GM23338 (cell line): ENCODE data around the gene ARHGAP27. TPM values are rescaled to one million over a fixed set of nuclear protein-coding genes. Genes with fewer than 3 reads are reported as not detected.

Experiments used
- ATAC-seq: fragments of 200-7000 bp; cut with Tn5 transposase; 3 replicates; pipeline ENCODE4 v1.9.1; 2020
- DNase-seq: peaks from one replicate; pipeline ENCODE4 v3.0.0-alpha.2; 2015; ENCODE audit warnings: low spot score
- H2AFZ ChIP-seq: fragments of 200-600 bp; sonication (generic); 2 replicates; pipeline ENCODE4 v1.8.0; 2016; ENCODE audit warnings: antibody characterized with exemption, mild to moderate bottlenecking, moderate library complexity
- H3F3A ChIP-seq: fragments of 200-600 bp; sonication (generic); replicated peaks from 2 replicates; pipeline ENCODE4 v1.8.0; 2017; ENCODE audit warnings: antibody characterized with exemption, mixed run types, low read depth
- H3K27ac ChIP-seq: fragments of 200-600 bp; sonication (generic); 2 replicates; pipeline ENCODE4 v1.6.1; 2016; ENCODE audit warnings: low read depth
- H3K27me3 ChIP-seq: fragments of 200-600 bp; sonication (generic); 2 replicates; pipeline ENCODE4 v1.8.0; 2016; ENCODE audit warnings: mild to moderate bottlenecking, mixed run types, moderate library complexity; ENCODE audit not compliant: insufficient read depth
- H3K36me3 ChIP-seq: fragments of 200-600 bp; sonication (generic); 2 replicates; pipeline ENCODE4 v1.8.0; 2016; ENCODE audit warnings: mild to moderate bottlenecking; ENCODE audit not compliant: insufficient read depth
- H3K4me1 ChIP-seq: fragments of 200-600 bp; sonication (generic); 2 replicates; pipeline ENCODE4 v1.8.0; 2016; ENCODE audit warnings: mild to moderate bottlenecking, moderate library complexity; ENCODE audit not compliant: insufficient read depth
- H3K4me2 ChIP-seq: fragments of 200-600 bp; sonication (generic); 2 replicates; pipeline ENCODE4 v1.7.1; 2017; ENCODE audit warnings: mixed run types
- H3K4me3 ChIP-seq: fragments of 200-600 bp; sonication (generic); 2 replicates; pipeline ENCODE4 v1.6.1; 2016; ENCODE audit warnings: mixed run types
- H3K79me2 ChIP-seq: fragments of 200-600 bp; sonication (generic); replicated peaks from 2 replicates; pipeline ENCODE4 v1.8.0; 2017; ENCODE audit warnings: mild to moderate bottlenecking; ENCODE audit not compliant: insufficient read depth
- H3K9me2 ChIP-seq: fragments of 200-600 bp; sonication (generic); 2 replicates; pipeline ENCODE4 v1.8.0; 2017; ENCODE audit not compliant: insufficient read depth
- H4K20me1 ChIP-seq: fragments of 200-600 bp; sonication (generic); replicated peaks from 2 replicates; pipeline ENCODE4 v1.8.0; 2017; ENCODE audit warnings: mild to moderate bottlenecking; ENCODE audit not compliant: insufficient read depth
- H3K27ac Mint-ChIP-seq: 2 replicates; pipeline ENCODE4 v1.8.0; 2020; ENCODE audit warnings: inconsistent platforms, mild to moderate bottlenecking, moderate library complexity, mixed read lengths
- H3K27me3 Mint-ChIP-seq: 3 replicates; pipeline ENCODE4 v1.8.0; 2022; ENCODE audit warnings: low read depth, mild to moderate bottlenecking, moderate library complexity, mixed read lengths, inconsistent platforms; ENCODE audit not compliant: insufficient read depth, poor library complexity
- H3K36me3 Mint-ChIP-seq: 3 replicates; pipeline ENCODE4 v1.8.0; 2021; ENCODE audit warnings: low read depth, mild to moderate bottlenecking, inconsistent platforms, moderate library complexity, mixed read lengths
- H3K4me1 Mint-ChIP-seq: 3 replicates; pipeline ENCODE4 v1.8.0; 2020; ENCODE audit warnings: mild to moderate bottlenecking, inconsistent platforms, mixed read lengths
- H3K4me3 Mint-ChIP-seq: 3 replicates; pipeline ENCODE4 v1.8.0; 2021; ENCODE audit warnings: moderate library complexity, mild to moderate bottlenecking, inconsistent platforms, mixed read lengths
- H3K9me3 Mint-ChIP-seq: 3 replicates; pipeline ENCODE4 v1.8.0; 2020; ENCODE audit warnings: moderate library complexity, mild to moderate bottlenecking, inconsistent platforms, mixed read lengths
- CREB1 ChIP-seq: fragments of 250-450 bp; sonication (Bioruptor Pico); IDR thresholded peaks from 2 replicates; pipeline ENCODE4 v1.5.0; 2020; ENCODE audit warnings: low read depth, mild to moderate bottlenecking, moderate library complexity
- POLR2AphosphoS5 ChIP-seq: IDR thresholded peaks from 2 replicates; pipeline ENCODE4 v1.6.1; 2016; ENCODE audit warnings: antibody characterized with exemption, low read depth
- polyA plus RNA-seq: library from polyadenylated mRNA; unstranded; fragments of >200 nt; fragmentation: Nextera tagmentation; extraction: Ambion mirVana; gene quantifications from 2 replicates; pipeline ENCODE4 v1.2.1, GENCODE V29; 2016
- total RNA-seq: library from RNA; depleted of rRNA; stranded (reverse); fragments of >200 nt; shearing (Covaris generic); gene quantifications from 2 replicates; pipeline ENCODE4 v1.2.3, GENCODE V29; 2014
- TF ChIP-seq, protein P1 (sequence below): fragments of 250-450 bp; sonication (Bioruptor Pico); IDR thresholded peaks from 2 replicates; pipeline ENCODE4 v1.5.0; 2020; ENCODE audit warnings: mild to moderate bottlenecking, moderate library complexity

ARHGAP27 gene
- total and polyA plus RNA-seq, 2 experiments from 2014 or later = 5.9 to 17.7 TPM

DNA sequence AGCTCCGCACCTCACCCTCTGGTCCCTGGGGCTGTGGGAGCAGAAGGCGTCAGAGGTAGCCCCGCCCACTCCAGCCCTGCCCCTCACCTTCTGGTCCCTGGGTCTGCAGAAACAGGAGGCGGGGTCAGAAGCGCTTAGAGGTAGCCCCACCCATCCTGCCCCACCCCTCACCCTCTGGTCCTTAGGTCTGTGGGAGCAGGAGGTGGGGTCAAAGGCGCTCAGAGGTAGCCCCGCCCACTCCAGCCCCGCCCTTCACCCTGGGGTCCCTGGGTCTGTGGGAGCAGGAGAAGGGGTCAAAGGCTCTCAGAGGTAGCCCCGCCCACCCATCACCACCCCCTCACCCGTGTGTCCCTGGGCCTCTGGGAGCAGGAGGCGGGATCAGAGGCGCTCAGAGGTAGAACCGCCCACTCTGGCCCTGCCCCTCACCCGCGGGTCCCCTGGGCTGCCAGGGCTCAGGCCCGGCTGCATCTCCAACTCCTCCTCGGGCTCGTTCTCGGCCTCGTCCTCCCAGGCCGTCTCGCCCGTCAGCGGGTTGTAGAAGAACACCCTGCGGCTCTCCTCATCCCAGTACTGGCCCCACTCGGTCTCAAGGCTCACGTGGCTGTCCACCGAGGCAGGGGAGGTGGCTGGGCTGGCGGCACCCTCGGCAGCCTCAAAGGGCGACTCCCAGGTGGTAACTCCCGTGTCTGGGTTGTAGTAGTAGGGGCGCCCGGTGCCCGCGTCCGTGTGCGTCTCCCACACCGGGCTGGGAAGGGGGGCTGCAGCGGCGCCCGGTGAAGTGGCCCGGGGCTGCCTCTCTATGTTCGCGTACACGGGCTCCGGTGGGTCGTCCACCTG is 27.2 kb downstream of the ARHGAP27 start:
- peak; percentile 91 for ATAC-seq
- H2AFZ ChIP-seq = peak overlapping the region; percentile 99
- peak overlapping the region; percentile 84 for H3K4me3 ChIP-seq
- no peaks in the 10 kb centered on the region for H3K9me2 ChIP-seq
- H3K4me2 ChIP-seq = peak overlapping the region; percentile 97
- H3K36me3 ChIP-seq = no peaks in the 10 kb centered on the region
- 0 out of 2 replicates have a peak, but pooled peaks cover 3% of the 10 kb centered on the region for H3F3A ChIP-seq
- peak overlapping the region; percentile 65 for H3K4me3 Mint-ChIP-seq
- DNase-seq = peak; percentile 99
- H3K27ac ChIP-seq = no peak overlapping the region
- H3K79me2 ChIP-seq = no peaks in the 10 kb centered on the region
- peak overlapping the region; percentile 91 for H3K27ac Mint-ChIP-seq
- no peaks in the 10 kb centered on the region for H3K36me3 Mint-ChIP-seq
- peaks cover 9% of the 10 kb centered on the region for H3K27me3 Mint-ChIP-seq
- H3K27me3 ChIP-seq = no peaks in the 10 kb centered on the region
- peak; percentile 83 for TF ChIP-seq POLR2AphosphoS5
- TF ChIP-seq, protein P1, sequence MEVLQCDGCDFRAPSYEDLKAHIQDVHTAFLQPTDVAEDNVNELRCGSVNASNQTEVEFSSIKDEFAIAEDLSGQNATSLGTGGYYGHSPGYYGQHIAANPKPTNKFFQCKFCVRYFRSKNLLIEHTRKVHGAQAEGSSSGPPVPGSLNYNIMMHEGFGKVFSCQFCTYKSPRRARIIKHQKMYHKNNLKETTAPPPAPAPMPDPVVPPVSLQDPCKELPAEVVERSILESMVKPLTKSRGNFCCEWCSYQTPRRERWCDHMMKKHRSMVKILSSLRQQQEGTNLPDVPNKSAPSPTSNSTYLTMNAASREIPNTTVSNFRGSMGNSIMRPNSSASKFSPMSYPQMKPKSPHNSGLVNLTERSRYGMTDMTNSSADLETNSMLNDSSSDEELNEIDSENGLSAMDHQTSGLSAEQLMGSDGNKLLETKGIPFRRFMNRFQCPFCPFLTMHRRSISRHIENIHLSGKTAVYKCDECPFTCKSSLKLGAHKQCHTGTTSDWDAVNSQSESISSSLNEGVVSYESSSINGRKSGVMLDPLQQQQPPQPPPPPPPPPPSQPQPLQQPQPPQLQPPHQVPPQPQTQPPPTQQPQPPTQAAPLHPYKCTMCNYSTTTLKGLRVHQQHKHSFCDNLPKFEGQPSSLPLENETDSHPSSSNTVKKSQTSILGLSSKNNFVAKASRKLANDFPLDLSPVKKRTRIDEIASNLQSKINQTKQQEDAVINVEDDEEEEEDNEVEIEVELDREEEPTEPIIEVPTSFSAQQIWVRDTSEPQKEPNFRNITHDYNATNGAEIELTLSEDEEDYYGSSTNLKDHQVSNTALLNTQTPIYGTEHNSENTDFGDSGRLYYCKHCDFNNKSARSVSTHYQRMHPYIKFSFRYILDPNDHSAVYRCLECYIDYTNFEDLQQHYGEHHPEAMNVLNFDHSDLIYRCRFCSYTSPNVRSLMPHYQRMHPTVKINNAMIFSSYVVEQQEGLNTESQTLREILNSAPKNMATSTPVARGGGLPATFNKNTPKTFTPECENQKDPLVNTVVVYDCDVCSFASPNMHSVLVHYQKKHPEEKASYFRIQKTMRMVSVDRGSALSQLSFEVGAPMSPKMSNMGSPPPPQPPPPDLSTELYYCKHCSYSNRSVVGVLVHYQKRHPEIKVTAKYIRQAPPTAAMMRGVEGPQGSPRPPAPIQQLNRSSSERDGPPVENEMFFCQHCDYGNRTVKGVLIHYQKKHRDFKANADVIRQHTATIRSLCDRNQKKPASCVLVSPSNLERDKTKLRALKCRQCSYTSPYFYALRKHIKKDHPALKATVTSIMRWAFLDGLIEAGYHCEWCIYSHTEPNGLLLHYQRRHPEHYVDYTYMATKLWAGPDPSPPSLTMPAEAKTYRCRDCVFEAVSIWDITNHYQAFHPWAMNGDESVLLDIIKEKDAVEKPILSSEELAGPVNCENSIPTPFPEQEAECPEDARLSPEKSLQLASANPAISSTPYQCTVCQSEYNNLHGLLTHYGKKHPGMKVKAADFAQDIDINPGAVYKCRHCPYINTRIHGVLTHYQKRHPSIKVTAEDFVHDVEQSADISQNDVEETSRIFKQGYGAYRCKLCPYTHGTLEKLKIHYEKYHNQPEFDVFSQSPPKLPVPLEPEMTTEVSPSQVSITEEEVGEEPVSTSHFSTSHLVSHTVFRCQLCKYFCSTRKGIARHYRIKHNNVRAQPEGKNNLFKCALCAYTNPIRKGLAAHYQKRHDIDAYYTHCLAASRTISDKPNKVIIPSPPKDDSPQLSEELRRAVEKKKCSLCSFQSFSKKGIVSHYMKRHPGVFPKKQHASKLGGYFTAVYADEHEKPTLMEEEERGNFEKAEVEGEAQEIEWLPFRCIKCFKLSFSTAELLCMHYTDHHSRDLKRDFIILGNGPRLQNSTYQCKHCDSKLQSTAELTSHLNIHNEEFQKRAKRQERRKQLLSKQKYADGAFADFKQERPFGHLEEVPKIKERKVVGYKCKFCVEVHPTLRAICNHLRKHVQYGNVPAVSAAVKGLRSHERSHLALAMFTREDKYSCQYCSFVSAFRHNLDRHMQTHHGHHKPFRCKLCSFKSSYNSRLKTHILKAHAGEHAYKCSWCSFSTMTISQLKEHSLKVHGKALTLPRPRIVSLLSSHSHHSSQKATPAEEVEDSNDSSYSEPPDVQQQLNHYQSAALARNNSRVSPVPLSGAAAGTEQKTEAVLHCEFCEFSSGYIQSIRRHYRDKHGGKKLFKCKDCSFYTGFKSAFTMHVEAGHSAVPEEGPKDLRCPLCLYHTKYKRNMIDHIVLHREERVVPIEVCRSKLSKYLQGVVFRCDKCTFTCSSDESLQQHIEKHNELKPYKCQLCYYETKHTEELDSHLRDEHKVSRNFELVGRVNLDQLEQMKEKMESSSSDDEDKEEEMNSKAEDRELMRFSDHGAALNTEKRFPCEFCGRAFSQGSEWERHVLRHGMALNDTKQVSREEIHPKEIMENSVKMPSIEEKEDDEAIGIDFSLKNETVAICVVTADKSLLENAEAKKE (CRISPR knock-in tag) = no peak
- H3K4me1 ChIP-seq = peaks cover 10% of the 10 kb centered on the region
- no peaks in the 10 kb centered on the region for H3K9me3 Mint-ChIP-seq
- peaks cover 32% of the 10 kb centered on the region for H3K4me1 Mint-ChIP-seq
- H4K20me1 ChIP-seq = no peaks in the 10 kb centered on the region

DNA sequence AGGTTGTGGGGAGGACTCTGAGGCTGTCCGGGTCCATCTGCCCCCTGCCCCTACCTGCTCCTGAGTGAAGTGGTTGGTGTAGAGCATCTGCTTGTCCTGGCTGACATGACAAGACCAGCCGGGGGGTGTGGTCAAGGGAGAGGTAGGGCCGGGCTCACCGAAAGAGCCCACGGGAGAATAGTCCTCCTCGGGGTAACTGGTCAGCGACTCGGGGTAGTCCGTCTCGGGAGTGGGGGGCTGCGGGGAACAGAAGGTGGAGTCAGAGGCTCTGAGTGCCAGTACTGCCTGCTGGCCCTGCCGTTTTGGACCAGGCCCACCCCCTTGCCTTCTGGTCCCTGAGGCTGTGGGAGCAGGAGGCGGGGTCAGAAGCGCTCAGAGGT is 27.8 kb downstream of the ARHGAP27 start:
- Mint-ChIP-seq H3K4me1 (peaks cover 27% of the 10 kb centered on the region), H3K27me3 (peaks cover 7% of the 10 kb centered on the region), H3K9me3 (no peaks in the 10 kb centered on the region), H3K36me3 (no peaks in the 10 kb centered on the region), H3K4me3 (peak overlapping the region; percentile 58), H3K27ac (peak overlapping the region; percentile 91)
- peak overlapping the region; percentile 73 for H3K4me2 ChIP-seq
- no peaks in the 10 kb centered on the region for H3K27me3 ChIP-seq
- no peaks in the 10 kb centered on the region for H3K36me3 ChIP-seq
- H3K9me2 ChIP-seq = no peaks in the 10 kb centered on the region
- H3K4me1 ChIP-seq = peaks cover 10% of the 10 kb centered on the region
- no peaks in the 10 kb centered on the region for H3K79me2 ChIP-seq
- peak; percentile 57 for DNase-seq
- no peaks in the 10 kb centered on the region for H4K20me1 ChIP-seq
- H3F3A ChIP-seq = 0 out of 2 replicates have a peak, but pooled peaks cover 3% of the 10 kb centered on the region
- no peak overlapping the region for H2AFZ ChIP-seq
- ATAC-seq = peak; percentile 8
- H3K4me3 ChIP-seq = peak overlapping the region; percentile 40; the same call in 1 of the 2 replicates
- TF ChIP-seq, protein P1 (CRISPR knock-in tag) = no peak
- 0 out of 2 replicates have a peak, but pooled peaks have one; percentile 23 for TF ChIP-seq CREB1
- no peak overlapping the region for H3K27ac ChIP-seq
